ENCODE results near the gene PKDREJ. TPM values are rescaled to one million over a fixed set of nuclear protein-coding genes. Genes with fewer than 3 reads are reported as not detected.
A peak's percentile ranks its signal among the peaks of the same experiment; 100 is the strongest.

PKDREJ gene
- total RNA-seq, 1 experiment from 2014 or later, result not detected

- no peak for DNase-seq (ENCODE audit: low read depth, low spot score)
- in situ Hi-C loops (cut with HindIII; ENCODE audit: low pct_unique_long_range_greater_than_20kb, low sequenced_read_pairs), result loop anchor here (25.0 kb wide), 1 partner anchor 114 kb away; no protein-coding TSS in a partner anchor
These were observed 11.9 kb downstream of the PKDREJ start for GRCh38 chr22:46251266-46251665.

- in situ Hi-C loops (cut with HindIII; ENCODE audit: low pct_unique_long_range_greater_than_20kb, low sequenced_read_pairs), result loop anchor here (25.0 kb wide), 1 partner anchor 113 kb away; no protein-coding TSS in a partner anchor
- DNase-seq (ENCODE audit: low read depth, low spot score), result no peak
These were observed 12.4 kb downstream of the PKDREJ start for GRCh38 chr22:46250783-46251125.

- in situ Hi-C loops (cut with HindIII; ENCODE audit: low pct_unique_long_range_greater_than_20kb, low sequenced_read_pairs), result loop anchor here (25.0 kb wide), 1 partner anchor 113 kb away; no protein-coding TSS in a partner anchor
- peak; percentile 86 for DNase-seq (ENCODE audit: low read depth, low spot score)
These were observed 12.9 kb downstream of the PKDREJ start, which contains the start of gene CDPF1 for GRCh38 chr22:46250035-46250782. TSS of gene CDPF1 (minus strand) at chr22:46250293. CDS start at chr22:46248284, 2,009 bp downstream.

- no peak for DNase-seq (ENCODE audit: low read depth, low spot score)
- in situ Hi-C loops (cut with HindIII; ENCODE audit: low pct_unique_long_range_greater_than_20kb, low sequenced_read_pairs), result no loop called here
These were observed 15.6 kb downstream of the PKDREJ start for GRCh38 chr22:46247443-46247975.

GRCh38 chr22:46246178-46246577, 17.0 kb downstream of the PKDREJ start:
- in situ Hi-C loops (cut with HindIII; ENCODE audit: low pct_unique_long_range_greater_than_20kb, low sequenced_read_pairs), result no loop called here
- DNase-seq (ENCODE audit: low read depth, low spot score), result no peak

- no peak for DNase-seq (ENCODE audit: low read depth, low spot score)
- in situ Hi-C loops (cut with HindIII; ENCODE audit: low pct_unique_long_range_greater_than_20kb, low sequenced_read_pairs), result no loop called here
These were observed 17.6 kb downstream of the PKDREJ start for GRCh38 chr22:46245511-46245910.

- in situ Hi-C loops (cut with HindIII; ENCODE audit: low pct_unique_long_range_greater_than_20kb, low sequenced_read_pairs), result no loop called here
These were observed 18.4 kb downstream of the PKDREJ start for GRCh38 chr22:46244771-46245170.

GRCh38 chr22:46242076-46242475, 21.1 kb downstream of the PKDREJ start:
- no peak for DNase-seq (ENCODE audit: low read depth, low spot score)
- in situ Hi-C loops (cut with HindIII; ENCODE audit: low pct_unique_long_range_greater_than_20kb, low sequenced_read_pairs), result no loop called here

More at GRCh38 chr22:46244771-46245170, 18.4 kb downstream of the PKDREJ start:
- no peak for DNase-seq (ENCODE audit: low read depth, low spot score)

GRCh38 chr22:46241396-46242007, 21.6 kb downstream of the PKDREJ start:
- in situ Hi-C loops (cut with HindIII; ENCODE audit: low pct_unique_long_range_greater_than_20kb, low sequenced_read_pairs), result no loop called here
- DNase-seq (ENCODE audit: low read depth, low spot score), result no peak

GRCh38 chr22:46240907-46241306, 22.2 kb downstream of the PKDREJ start:
- DNase-seq (ENCODE audit: low read depth, low spot score), result no peak
- in situ Hi-C loops (cut with HindIII; ENCODE audit: low pct_unique_long_range_greater_than_20kb, low sequenced_read_pairs), result no loop called here

- DNase-seq (ENCODE audit: low read depth, low spot score), result no peak
- in situ Hi-C loops (cut with HindIII; ENCODE audit: low pct_unique_long_range_greater_than_20kb, low sequenced_read_pairs), result no loop called here
These were observed 22.6 kb downstream of the PKDREJ start for GRCh38 chr22:46240506-46240905.

- in situ Hi-C loops (cut with HindIII; ENCODE audit: low pct_unique_long_range_greater_than_20kb, low sequenced_read_pairs), result no loop called here
- no peak for DNase-seq (ENCODE audit: low read depth, low spot score)
These were observed 23.1 kb downstream of the PKDREJ start for GRCh38 chr22:46240073-46240472.

- in situ Hi-C loops (cut with HindIII; ENCODE audit: low pct_unique_long_range_greater_than_20kb, low sequenced_read_pairs), result no loop called here
- no peak for DNase-seq (ENCODE audit: low read depth, low spot score)
These were observed 23.7 kb downstream of the PKDREJ start for GRCh38 chr22:46239261-46240048.

- in situ Hi-C loops (cut with HindIII; ENCODE audit: low pct_unique_long_range_greater_than_20kb, low sequenced_read_pairs), result no loop called here
- DNase-seq (ENCODE audit: low read depth, low spot score), result no peak
These were observed 24.6 kb downstream of the PKDREJ start for GRCh38 chr22:46238541-46238940.

GRCh38 chr22:46237453-46238124, 25.6 kb downstream of the PKDREJ start:
- in situ Hi-C loops (cut with HindIII; ENCODE audit: low pct_unique_long_range_greater_than_20kb, low sequenced_read_pairs), result no loop called here

GRCh38 chr22:46234969-46235368, 28.2 kb downstream of the PKDREJ start:
- in situ Hi-C loops (cut with HindIII; ENCODE audit: low pct_unique_long_range_greater_than_20kb, low sequenced_read_pairs), result no loop called here

More at GRCh38 chr22:46237453-46238124, 25.6 kb downstream of the PKDREJ start:
- no peak for DNase-seq (ENCODE audit: low read depth, low spot score)

GRCh38 chr22:46233231-46233630, 29.9 kb downstream of the PKDREJ start:
- peak; percentile 54 for DNase-seq (ENCODE audit: low read depth, low spot score)
- in situ Hi-C loops (cut with HindIII; ENCODE audit: low pct_unique_long_range_greater_than_20kb, low sequenced_read_pairs), result no loop called here

More at GRCh38 chr22:46234969-46235368, 28.2 kb downstream of the PKDREJ start:
- DNase-seq (ENCODE audit: low read depth, low spot score), result no peak

Measured in SK-MEL-5 (cell line).